GM19372 (cell line): Measurements from ENCODE around the gene TRIM36.
A peak's percentile ranks its signal among the peaks of the same experiment; 100 is the strongest.

Experiments used
- ATAC-seq: cut with Tn5 transposase; IDR thresholded peaks from one replicate; pipeline ENCODE4 v1.9.1; 2021; ENCODE audit warnings: mild to moderate bottlenecking, low read depth, moderate library complexity; ENCODE audit not compliant: unreplicated experiment

The TRIM36 gene

DNA sequence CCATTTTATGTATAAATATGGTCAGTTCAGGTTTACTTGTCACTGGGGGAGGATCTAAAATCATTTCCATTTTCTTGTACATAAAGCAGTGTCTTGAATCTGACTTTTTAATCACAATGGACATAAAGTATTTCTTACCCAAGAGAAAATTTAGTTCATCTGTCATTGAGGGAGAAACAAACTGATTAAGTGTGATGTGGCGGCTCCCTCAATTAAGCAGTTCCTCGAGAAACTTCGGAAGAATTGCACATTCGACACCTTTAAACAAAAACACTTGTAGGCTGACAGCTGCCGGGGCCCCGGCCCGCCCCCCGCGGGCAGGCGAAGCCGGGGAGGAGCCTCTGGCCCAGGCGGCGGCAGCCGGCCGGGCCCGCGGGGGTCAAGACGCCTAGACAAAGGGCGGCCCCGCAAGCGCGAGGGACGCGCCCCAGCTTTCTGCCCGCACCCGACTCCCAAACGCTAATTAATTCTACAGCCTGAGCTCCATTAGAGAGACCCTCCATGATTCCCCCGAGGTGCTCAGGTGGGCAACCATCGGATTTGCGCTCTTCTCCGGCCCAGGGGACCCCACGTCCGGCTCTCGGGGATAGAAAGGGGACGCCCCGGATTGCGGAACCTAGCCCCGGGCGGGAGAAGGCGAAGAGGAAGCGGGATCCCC is 750 bp downstream of the TRIM36 start:
- peak; percentile 7 for ATAC-seq

GRCh38 chr5:115166744-115167393 is 2.8 kb downstream of the TRIM36 start:
- no peak for ATAC-seq

- no peak for ATAC-seq
Observed at GRCh38 chr5:115165790-115166189, 3.9 kb downstream of the TRIM36 start.

GRCh38 chr5:115160975-115161475 is 8.7 kb downstream of the TRIM36 start:
- no peak for ATAC-seq

- no peak for ATAC-seq
Observed at GRCh38 chr5:115151208-115151805, 18.4 kb downstream of the TRIM36 start.

DNA sequence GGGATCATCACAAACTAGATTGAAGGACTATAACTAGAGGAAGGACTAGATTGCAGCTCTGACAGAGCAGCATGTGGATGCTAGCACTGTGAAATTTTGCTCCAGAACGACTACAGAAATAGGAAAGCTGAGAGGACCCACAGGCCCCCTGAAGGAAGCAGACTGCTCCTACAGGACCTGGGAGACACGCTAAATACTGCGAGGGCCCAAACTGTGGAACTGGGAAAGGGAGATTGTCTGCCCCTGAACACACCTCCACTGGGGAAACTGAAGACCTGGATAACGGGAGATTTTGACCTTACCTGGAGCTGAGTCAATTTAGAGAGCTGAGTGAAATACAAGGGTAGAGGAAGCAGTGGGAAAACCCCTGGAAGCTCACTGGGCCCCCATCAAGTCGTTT is 19.2 kb downstream of the TRIM36 start:
- ATAC-seq = no peak

DNA sequence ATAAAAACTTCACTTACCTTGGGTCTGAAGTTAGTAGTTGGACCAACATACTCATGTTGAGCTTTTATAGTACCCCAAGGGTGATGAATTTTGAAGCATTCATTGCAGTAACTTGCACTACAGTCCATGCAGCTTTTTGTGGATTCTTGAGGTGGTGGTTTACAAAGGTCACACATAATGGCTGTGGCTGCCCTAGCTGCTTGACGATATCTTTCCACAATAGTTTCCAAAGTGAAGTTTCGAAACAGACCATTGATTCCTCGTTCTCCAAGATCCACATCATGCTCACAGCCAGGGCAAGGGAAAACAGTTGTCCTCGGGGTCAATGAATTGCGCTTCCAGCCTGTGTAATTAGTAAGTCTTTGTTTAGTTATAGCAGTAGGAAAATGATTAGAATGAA is 22.7 kb downstream of the TRIM36 start:
- no peak for ATAC-seq

DNA sequence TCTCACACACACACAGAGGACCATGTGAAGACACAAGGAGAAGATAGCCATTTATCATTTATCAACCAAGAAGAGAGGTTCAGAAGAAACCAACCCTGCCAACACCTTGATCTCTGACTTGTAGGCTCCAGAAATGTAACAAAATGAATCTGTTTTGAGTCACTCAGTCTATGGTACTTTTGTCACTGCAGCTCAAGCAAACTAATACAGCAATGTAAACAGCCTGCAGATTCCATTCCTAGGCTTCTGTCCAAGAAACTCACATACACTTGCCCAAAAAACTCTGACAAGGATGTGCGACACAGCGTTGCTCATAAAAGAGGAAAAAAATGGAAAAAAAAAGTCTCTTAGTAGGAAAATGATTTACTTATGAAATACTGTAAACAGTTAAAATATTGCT is 33.4 kb downstream of the TRIM36 start:
- ATAC-seq = no peak

DNA sequence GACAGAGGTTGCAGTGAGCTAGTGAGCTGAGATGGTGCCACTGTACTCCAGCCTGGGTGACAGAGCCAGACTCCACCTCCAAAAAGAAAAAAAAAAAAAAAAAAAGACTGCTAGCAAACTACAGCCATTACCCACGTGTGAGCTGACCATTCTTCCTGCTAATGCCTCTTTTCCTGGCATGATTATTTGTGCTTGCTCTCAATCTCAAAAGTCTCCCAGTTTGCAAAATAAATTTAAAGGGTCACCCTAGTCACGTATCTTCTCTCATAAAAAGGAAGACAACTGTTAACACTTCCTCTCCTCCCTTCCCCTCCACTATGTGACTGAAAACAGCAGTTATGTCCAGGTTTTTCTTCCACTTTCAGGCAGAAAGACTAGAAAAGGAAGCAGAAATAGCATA is 37.2 kb downstream of the TRIM36 start:
- no peak for ATAC-seq

DNA sequence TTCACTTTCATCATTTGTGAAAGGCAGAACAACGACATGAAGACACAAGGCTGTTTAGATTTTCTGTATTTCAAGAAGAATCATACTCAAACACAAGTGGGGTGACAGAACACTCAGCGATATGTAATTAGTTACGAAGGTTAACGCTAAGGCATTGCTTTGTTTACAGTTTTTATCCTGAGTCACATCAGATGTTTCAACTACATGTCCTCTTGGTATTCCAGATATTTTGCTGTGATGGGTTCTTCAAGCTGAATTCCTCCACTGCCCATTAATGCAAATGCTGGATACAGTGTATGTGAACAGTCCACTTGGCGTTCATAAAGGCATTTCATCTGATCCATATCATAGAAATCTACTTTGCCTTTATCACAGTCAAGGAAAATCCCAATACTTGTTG is 43.4 kb downstream of the TRIM36 start:
- no peak for ATAC-seq

- no peak for ATAC-seq
Observed at GRCh38 chr5:115124741-115125140, 45.0 kb downstream of the TRIM36 start.

GRCh38 chr5:115116001-115116400 is 53.7 kb downstream of the TRIM36 start:
- no peak for ATAC-seq

- ATAC-seq = no peak
Observed at GRCh38 chr5:115109840-115110239, 59.9 kb downstream of the TRIM36 start.

GRCh38 chr5:115109356-115109755 is 60.4 kb downstream of the TRIM36 start:
- ATAC-seq = no peak

GRCh38 chr5:115100319-115100955 is 69.3 kb downstream of the TRIM36 start:
- no peak for ATAC-seq

- peak; percentile 73 for ATAC-seq
Observed at GRCh38 chr5:115098041-115098702, 71.5 kb downstream of the TRIM36 start.

GRCh38 chr5:115097236-115097635 is 72.5 kb downstream of the TRIM36 start:
- no peak for ATAC-seq

DNA sequence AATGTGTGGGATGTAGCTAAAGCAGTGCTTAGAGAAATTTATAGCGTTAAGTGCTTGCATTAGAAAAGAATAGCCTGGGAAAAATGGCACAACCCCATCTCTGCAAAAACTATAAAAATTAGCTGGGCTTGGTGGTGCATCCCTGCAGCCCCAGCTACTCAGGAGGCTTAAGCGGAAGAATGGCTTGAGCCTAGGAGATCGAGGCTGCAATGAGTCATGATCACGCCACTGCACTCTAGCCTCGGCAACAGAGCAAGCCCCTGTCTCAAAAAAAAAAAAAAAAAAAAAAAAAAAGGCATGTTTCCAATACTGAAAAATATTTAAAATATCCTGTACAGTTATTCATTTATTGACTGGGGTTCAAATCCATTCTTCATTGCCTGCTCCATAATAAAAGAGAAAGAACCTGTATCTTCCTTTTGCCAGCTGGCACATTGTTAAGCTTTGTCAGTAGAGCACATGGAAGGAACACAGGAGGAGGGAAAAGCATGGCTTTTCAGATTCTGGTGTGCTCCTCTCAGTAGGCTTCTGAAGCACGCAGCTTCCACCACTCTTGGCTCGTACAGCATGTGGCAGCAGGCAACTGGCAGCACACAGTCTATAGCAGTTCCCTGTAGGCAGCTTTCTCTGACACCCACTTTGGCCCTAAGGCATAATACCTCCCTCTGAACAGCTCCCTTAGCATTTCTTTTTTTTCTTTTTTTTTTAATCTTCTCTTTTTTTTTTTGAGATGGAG is 73.5 kb downstream of the TRIM36 start:
- no peak for ATAC-seq

GRCh38 chr5:115087951-115088350 is 81.8 kb downstream of the TRIM36 start:
- ATAC-seq = no peak

DNA sequence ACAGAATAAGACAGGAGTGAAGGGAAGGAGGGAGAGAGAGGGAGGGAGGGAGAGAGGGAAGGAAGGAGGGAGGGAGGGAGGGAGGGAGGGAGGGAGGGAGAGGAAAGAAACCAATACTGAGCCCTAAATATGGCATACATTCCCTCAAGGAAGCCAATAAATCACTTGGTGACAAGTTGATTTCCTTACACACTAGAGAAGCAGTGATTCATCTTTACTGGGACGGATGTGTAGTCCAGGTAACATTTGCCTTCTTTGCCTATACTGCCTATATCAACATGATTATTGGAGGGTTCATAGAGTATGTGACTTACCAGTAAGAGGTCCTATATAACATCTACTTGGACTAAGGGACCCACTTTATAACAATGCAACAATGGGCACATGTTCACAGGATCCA is 83.2 kb downstream of the TRIM36 start:
- ATAC-seq = no peak
